ENCODE measurements around the gene PRR5L. TPM values are rescaled to one million over a fixed set of nuclear protein-coding genes. Genes with fewer than 3 reads are reported as not detected.

The PRR5L gene
- polyA plus RNA-seq, 1 of the 3 experiments (the other 2 are of a cell fraction): 0.46 TPM

DNA sequence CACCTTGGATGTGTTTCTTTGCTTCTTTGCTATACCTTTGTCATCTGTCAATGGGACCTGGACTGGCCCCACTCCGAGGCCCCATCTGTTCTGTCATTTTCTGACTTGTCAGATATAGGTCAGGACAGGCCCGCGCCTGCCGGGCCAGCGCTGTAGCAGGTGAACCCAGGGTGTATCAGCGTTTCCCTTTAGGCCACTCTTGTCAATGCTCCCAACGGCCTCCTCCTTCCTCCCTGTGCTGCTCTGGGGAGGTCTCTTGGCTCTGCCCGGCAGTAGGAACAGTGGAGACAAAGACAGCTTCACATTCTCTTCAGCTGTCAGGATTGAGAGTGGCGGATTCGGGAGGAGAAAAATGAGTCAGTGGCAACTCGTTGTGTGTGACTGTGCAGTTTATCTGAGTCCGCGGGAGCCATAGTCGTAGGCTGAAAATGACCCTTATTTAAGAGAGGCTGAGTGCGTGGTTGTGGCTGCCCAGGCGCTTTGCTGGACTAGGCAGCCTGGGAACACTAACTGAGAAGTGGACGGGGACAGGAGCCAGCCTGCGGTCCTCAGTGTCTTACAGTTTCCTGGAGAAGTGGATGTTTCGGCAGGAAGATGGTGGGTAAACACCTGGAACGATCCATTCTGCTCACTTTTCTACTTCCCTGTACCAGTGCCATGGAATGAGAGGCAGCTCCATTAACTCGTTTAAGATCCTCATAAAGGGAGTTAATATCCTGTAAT lies 102.3 kb downstream of the PRR5L start:
- DNase-seq: no peak
- Histone ChIP-seq H3K9me2 (no peaks in the 10 kb centered on the region), H3K27me3 (ENCODE audit: insufficient read depth) (no peaks in the 10 kb centered on the region), H3K79me2 (ENCODE audit: insufficient read depth) (no peaks in the 10 kb centered on the region), H3K4me2 (no peak overlapping the region), H4K20me1 (ENCODE audit: insufficient read depth) (no peaks in the 10 kb centered on the region), H3K4me1 (ENCODE audit: control insufficient read depth in 1 of 2, insufficient read depth in 2 of 2, low read depth in 1 of 2, low read length in 1 of 2) (no peaks in the 10 kb centered on the region), H3K9me3 (no peaks in the 10 kb centered on the region), H3K9ac (no peak overlapping the region), H2AFZ (ENCODE audit: low read depth) (no peak overlapping the region), H3F3A (replicated peaks; ENCODE audit: insufficient read depth) (no peaks in the 10 kb centered on the region), H3K27ac (ENCODE audit: low read depth in 2 of 2, low read length in 1 of 2) (no peak overlapping the region), H3K36me3 (replicated peaks in 1 of 2; ENCODE audit: control insufficient read depth in 1 of 2, insufficient read depth in 2 of 2, low read length in 1 of 2) (no peaks in the 10 kb centered on the region), H3K4me3 (ENCODE audit: low read depth in 2 of 2, low read length in 1 of 2) (no peak overlapping the region)
- TF ChIP-seq, protein P1, sequence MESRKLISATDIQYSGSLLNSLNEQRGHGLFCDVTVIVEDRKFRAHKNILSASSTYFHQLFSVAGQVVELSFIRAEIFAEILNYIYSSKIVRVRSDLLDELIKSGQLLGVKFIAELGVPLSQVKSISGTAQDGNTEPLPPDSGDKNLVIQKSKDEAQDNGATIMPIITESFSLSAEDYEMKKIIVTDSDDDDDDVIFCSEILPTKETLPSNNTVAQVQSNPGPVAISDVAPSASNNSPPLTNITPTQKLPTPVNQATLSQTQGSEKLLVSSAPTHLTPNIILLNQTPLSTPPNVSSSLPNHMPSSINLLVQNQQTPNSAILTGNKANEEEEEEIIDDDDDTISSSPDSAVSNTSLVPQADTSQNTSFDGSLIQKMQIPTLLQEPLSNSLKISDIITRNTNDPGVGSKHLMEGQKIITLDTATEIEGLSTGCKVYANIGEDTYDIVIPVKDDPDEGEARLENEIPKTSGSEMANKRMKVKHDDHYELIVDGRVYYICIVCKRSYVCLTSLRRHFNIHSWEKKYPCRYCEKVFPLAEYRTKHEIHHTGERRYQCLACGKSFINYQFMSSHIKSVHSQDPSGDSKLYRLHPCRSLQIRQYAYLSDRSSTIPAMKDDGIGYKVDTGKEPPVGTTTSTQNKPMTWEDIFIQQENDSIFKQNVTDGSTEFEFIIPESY (IDR thresholded peaks at IDR 0.05; ENCODE audit: borderline replicate concordance, low read depth): no peak
- TF ChIP-seq CHD2 (IDR thresholded peaks at IDR 0.05; ENCODE audit: low read length, partially characterized antibody) (no peak), GATA2 (CRISPR knock-in tag; IDR thresholded peaks at IDR 0.05) (no peak)
- 83% methylated on average over 21 of the region's 21 CpGs for WGBS (ENCODE audit: low lambda C conversion rate)
- CTCF ChIA-PET: interaction anchor here (0.9 to 1.0 kb wide), 2 partner anchors 9 to 91 kb away, joined by 3 read pairs; no protein-coding TSS in a partner anchor
- POLR2A ChIA-PET: no interaction called here

DNA sequence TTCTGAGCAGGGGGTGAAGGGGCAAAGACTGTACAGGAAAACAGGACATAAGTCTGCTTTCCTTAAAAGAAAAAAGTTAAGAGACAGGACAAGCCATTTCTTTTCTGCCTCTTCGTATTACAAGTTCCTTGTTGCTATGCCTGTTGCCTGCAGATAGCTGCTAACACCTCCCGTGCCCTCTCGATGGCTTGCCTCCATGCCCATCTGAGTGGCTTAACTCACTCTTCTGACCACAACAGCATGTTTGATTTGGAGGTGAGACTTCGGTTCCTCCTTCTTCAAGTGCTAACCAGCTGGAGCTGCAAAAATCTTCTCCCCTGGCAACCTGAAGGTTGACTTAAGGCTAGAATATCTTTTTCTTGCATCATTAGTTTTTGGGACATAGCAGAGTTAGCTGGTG lies 103.1 kb downstream of the PRR5L start:
- Histone ChIP-seq H2AFZ (ENCODE audit: low read depth) (no peak overlapping the region), H3K27ac (ENCODE audit: low read depth in 2 of 2, low read length in 1 of 2) (no peak overlapping the region), H3K36me3 (replicated peaks in 1 of 2; ENCODE audit: control insufficient read depth in 1 of 2, insufficient read depth in 2 of 2, low read length in 1 of 2) (no peaks in the 10 kb centered on the region), H3K9me3 (no peaks in the 10 kb centered on the region), H3K79me2 (ENCODE audit: insufficient read depth) (no peaks in the 10 kb centered on the region), H3K9ac (no peak overlapping the region), H3K4me1 (ENCODE audit: control insufficient read depth in 1 of 2, insufficient read depth in 2 of 2, low read depth in 1 of 2, low read length in 1 of 2) (no peaks in the 10 kb centered on the region), H4K20me1 (ENCODE audit: insufficient read depth) (no peaks in the 10 kb centered on the region), H3K27me3 (ENCODE audit: insufficient read depth) (no peaks in the 10 kb centered on the region), H3F3A (replicated peaks; ENCODE audit: insufficient read depth) (no peaks in the 10 kb centered on the region), H3K9me2 (no peaks in the 10 kb centered on the region), H3K4me2 (no peak overlapping the region), H3K4me3 (ENCODE audit: low read depth in 2 of 2, low read length in 1 of 2) (no peak overlapping the region)
- POLR2A ChIA-PET: no interaction called here
- CTCF ChIA-PET: no interaction called here
- DNase-seq: no peak
- WGBS (ENCODE audit: low lambda C conversion rate): 87% methylated on average over 4 of the region's 4 CpGs
- TF ChIP-seq SMC3 (IDR thresholded peaks at IDR 0.05; ENCODE audit: low read depth, low read length) (no peak), EZH2phosphoT487 (IDR thresholded peaks at IDR 0.05; ENCODE audit: borderline replicate concordance, low read depth) (no peak), TCF12 (IDR thresholded peaks at IDR 0.05) (no peak)

GRCh38 chr11:36399745-36400144 lies 103.7 kb downstream of the PRR5L start:
- no peaks in the 10 kb centered on the region for H3K79me2 ChIP-seq (ENCODE audit: insufficient read depth)
- POLR2A ChIA-PET: no interaction called here
- no peak for TF ChIP-seq RCOR1 (IDR thresholded peaks at IDR 0.05; ENCODE audit: low read length)
- no peak for TF ChIP-seq TCF12 (IDR thresholded peaks at IDR 0.05)
- TF ChIP-seq IRF3 (IDR thresholded peaks at IDR 0.05; ENCODE audit: low read depth, low read length): no peak
- no peak for TF ChIP-seq PBX3 (IDR thresholded peaks at IDR 0.05)
- TF ChIP-seq SIN3A (IDR thresholded peaks at IDR 0.05; ENCODE audit: borderline replicate concordance, low read depth, low read length): no peak
- TF ChIP-seq, protein P2, sequence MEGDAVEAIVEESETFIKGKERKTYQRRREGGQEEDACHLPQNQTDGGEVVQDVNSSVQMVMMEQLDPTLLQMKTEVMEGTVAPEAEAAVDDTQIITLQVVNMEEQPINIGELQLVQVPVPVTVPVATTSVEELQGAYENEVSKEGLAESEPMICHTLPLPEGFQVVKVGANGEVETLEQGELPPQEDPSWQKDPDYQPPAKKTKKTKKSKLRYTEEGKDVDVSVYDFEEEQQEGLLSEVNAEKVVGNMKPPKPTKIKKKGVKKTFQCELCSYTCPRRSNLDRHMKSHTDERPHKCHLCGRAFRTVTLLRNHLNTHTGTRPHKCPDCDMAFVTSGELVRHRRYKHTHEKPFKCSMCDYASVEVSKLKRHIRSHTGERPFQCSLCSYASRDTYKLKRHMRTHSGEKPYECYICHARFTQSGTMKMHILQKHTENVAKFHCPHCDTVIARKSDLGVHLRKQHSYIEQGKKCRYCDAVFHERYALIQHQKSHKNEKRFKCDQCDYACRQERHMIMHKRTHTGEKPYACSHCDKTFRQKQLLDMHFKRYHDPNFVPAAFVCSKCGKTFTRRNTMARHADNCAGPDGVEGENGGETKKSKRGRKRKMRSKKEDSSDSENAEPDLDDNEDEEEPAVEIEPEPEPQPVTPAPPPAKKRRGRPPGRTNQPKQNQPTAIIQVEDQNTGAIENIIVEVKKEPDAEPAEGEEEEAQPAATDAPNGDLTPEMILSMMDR (IDR thresholded peaks at IDR 0.05): no peak
- no peak for TF ChIP-seq RFX5 (IDR thresholded peaks at IDR 0.05; ENCODE audit: low read length)
- TF ChIP-seq, protein P3, sequence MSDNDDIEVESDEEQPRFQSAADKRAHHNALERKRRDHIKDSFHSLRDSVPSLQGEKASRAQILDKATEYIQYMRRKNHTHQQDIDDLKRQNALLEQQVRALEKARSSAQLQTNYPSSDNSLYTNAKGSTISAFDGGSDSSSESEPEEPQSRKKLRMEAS (IDR thresholded peaks at IDR 0.05; ENCODE audit: low read depth): no peak

More at GRCh38 chr11:36399745-36400144, 103.7 kb downstream of the PRR5L start:
- Histone ChIP-seq H3K9ac (no peak overlapping the region), H3K4me3 (ENCODE audit: low read depth in 2 of 2, low read length in 1 of 2) (no peak overlapping the region), H3K36me3 (replicated peaks in 1 of 2; ENCODE audit: control insufficient read depth in 1 of 2, insufficient read depth in 2 of 2, low read length in 1 of 2) (no peaks in the 10 kb centered on the region), H4K20me1 (ENCODE audit: insufficient read depth) (no peaks in the 10 kb centered on the region), H3K4me1 (ENCODE audit: control insufficient read depth in 1 of 2, insufficient read depth in 2 of 2, low read depth in 1 of 2, low read length in 1 of 2) (no peaks in the 10 kb centered on the region), H2AFZ (ENCODE audit: low read depth) (no peak overlapping the region), H3K9me3 (no peaks in the 10 kb centered on the region), H3K4me2 (no peak overlapping the region), H3K27me3 (ENCODE audit: insufficient read depth) (no peaks in the 10 kb centered on the region), H3K27ac (ENCODE audit: low read depth in 2 of 2, low read length in 1 of 2) (no peak overlapping the region), H3F3A (replicated peaks; ENCODE audit: insufficient read depth) (no peaks in the 10 kb centered on the region), H3K9me2 (no peaks in the 10 kb centered on the region)
- no peak for DNase-seq
- CTCF ChIA-PET: no interaction called here
- WGBS (ENCODE audit: low lambda C conversion rate): 80% methylated on average over 5 of the region's 5 CpGs

All from SK-N-SH (cell line).